ENCODE results near the gene KLK12.

The KLK12 gene

DNA sequence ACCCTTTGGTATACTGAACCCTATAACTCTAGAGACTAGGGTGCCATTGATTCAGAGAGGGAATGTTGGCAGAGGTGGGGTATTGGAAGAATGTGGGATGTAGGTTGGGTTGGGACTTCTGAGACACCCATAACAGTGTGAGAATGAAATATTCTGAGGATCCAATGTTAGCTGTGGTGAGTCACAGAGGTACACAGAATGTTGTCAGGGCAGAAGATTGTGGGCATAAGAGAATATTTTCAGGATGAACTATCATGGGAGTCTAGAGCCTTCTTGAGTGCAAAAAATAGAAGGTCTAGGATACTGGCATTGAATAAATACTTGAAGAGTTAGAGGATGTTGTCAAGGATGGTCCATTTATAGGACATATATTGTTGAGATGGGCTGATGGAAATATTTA, 21.1 kb upstream of the KLK12 start:
- DNase-seq (ENCODE audit: extremely low read depth in 1 of 2, low read depth in 1 of 2) = no peak

DNA sequence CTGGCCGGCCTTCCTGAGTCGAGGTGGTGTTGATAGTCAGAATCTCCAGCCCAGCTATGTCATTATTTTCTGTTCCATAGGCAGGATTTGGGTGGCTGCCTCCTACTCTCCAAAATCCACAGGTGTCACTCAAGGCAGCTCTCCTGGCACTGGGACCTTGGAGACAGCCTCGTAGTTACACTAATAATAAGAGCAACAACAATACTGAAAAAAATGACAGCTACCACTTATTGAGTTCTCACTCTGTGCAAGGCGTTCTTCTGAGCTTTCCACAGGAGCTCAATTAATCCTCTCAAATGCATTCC, 12.2 kb upstream of the KLK12 start:
- no peak for DNase-seq (ENCODE audit: extremely low read depth in 1 of 2, low read depth in 1 of 2)

DNA sequence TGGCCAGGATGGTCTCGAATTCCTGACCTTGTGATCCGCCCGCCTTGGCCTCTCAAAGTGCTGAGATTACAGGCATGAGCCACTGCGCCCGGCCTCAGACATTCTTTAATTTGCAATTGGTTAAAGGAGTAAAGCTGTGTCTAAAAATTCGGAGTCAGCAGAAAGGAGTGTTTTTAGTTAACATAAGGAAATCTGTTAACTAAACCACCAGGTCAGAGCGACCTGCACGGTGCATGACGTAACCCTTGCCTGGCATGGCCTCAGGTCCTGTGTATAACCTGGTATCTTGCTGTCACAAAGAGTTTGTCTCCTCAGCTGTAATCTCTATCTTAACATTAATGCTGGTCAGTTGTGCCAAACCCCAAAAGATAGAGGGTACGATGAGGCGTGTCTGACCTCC, 9.5 kb upstream of the KLK12 start:
- no peak for DNase-seq (ENCODE audit: extremely low read depth in 1 of 2, low read depth in 1 of 2)

DNA sequence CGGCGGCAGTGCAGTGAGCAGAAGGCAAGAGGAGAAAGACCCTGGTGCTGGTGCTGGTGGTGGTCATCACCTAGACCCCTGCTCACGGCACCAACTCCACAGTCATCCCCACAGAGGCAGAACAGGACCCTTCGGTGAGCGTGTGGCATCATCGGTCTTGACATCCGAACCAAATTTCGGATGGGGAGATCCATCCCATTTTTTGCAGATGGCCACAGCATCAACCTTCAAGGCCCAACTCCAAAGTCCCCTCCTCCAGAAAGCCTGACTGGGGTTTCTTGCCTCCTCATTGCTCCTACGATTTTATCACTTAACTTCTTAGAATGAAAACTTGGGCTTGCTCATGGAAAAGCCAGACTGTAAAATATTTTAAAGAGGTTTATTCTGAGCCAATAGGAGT, 8.7 kb upstream of the KLK12 start:
- DNase-seq (ENCODE audit: extremely low read depth in 1 of 2, low read depth in 1 of 2) = no peak

DNA sequence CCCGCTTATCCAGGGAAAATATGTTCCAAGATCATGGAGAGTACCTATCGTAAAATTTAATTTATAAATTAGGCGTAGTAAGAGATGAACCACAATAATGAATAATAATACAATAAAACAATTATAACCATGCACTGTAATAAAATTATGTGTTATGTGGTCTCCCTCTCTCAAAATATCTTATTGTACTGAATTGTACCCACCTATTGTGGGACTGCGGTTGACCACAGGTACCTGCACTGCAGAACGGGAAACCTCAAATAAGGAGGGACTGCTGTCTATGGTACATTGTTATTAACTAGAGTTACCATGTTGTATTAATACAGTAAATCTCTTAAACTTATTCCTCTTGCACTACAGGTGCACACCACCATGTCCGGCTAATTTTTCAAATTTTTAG, 5.3 kb upstream of the KLK12 start:
- DNase-seq (ENCODE audit: extremely low read depth in 1 of 2, low read depth in 1 of 2) = no peak

DNA sequence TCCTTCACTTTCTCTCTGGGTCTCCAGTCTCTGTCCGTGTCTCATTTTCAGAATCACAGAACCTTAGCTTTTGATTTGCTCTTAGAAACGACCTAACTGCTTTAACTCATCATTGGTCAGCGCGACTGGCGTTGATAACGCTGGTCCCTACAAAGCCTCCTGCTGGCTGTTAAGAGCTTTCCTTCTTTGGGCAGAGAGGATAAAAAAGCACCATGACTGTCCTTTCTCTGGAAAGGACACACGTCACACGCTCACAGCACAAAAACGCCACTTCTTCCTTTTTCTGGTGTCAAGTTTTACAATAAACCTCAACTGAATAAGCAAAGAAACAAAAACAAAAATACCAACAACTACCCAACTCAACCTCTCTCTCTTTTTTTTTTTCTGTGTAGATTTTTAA, 1.7 kb upstream of the KLK12 start:
- no peak for DNase-seq (ENCODE audit: extremely low read depth in 1 of 2, low read depth in 1 of 2)

DNA sequence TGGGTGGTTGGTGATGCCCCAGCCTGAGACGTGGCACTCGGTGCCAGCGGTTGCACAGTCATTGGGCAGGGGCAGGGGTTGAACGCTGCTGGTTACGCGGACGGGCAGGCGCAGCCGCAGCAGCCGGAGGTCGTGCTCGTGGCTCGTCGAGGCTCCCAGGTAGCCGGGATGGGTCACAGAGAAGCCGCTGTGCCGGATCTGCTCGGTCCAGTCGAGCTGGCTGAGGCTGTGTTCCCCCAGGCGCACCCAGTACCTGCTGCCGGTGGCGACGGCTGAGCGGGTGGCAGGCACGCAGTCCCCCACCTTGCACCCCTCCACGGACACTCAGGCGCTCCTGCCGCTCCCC, 2.9 kb downstream of the KLK12 start:
- DNase-seq (ENCODE audit: extremely low read depth in 1 of 2, low read depth in 1 of 2) = no peak

DNA sequence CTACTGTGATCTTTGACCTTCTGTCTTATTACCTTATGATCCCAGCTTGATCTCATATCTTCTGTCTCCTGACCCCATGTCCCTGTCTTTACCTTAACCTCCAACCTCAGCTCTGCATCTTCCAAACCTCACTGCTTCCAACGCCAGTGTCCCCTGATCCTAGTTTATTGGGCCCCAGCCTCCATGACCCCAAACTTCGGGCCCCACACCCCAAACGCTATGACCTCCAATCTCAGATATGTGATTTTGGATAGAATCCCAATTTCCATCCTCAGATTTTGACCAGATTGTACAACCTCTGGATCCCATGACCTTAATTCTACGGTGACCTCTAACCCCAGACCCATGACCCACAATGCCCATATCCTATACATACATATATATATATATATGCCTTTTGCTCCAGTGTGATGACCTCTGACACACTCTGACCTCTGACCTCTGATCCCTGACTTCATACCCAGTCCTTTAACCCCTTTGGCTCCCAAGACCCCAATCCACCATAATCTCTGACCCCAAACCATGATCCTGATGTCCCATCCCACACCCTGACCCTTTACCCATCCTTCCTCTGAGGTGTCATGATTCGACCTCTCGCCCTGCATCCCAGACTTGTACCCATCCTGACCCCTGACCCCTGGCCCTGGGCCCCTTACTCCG, 3.5 kb downstream of the KLK12 start:
- no peak for DNase-seq (ENCODE audit: extremely low read depth in 1 of 2, low read depth in 1 of 2)

DNA sequence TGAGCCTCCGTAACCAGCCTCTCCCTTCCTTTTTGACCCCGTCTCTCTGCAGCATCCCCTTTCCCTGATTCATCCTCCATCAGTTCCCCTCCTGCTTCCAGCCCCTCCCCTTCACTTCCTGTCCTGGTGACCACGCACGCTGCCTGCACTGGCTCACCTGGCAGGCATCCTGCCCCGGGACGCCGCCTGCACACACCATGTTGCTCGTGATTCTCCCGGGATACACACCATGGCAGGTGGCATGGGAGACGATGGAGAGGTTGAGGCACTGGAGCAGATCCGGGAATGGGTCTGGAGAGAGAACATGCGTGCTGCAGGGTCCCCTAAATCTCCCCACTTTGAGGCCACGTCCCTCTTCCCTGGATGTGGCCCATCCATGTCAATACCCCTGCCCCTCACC, 4.2 kb downstream of the KLK12 start:
- no peak for DNase-seq (ENCODE audit: extremely low read depth in 1 of 2, low read depth in 1 of 2)

DNA sequence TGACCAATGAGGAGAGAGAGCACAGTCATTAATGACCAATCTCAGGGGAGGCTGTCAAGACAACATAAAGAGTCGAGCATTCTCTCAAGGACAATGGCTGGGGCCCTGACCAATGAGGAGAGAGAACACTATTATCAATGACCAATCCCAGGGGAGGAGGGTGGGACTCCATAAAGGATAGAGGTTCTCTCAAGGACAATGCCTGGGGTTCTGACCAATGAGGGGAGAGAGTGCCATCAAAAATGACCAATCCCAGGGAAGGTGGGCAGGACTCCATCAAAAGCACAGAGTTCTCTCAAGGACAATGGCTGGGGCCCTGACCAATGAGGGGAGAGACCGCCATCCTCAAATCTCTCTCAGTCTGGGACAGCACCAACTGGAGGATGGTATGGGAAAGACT, 5.1 kb downstream of the KLK12 start:
- no peak for DNase-seq (ENCODE audit: extremely low read depth in 1 of 2, low read depth in 1 of 2)

DNA sequence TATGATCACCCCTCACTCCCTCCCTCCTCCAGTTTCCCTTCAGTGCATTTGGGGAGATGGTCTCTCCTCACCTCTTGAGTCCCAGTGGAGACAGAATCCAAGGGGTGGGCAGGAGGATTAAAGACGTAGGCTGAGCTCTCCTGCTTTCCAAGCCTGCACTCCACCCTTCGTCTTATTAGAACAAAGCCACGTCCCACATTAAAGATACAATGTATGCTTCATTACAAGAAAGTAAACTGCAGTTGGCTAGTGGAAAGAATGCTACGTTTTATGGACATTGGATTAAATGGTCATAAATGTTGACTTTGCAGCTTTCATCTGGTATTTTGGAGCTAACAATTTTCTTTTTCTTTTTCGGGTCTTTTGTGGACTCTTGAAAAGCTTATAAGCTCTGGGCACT, 6.9 kb downstream of the KLK12 start:
- no peak for DNase-seq (ENCODE audit: extremely low read depth in 1 of 2, low read depth in 1 of 2)

DNA sequence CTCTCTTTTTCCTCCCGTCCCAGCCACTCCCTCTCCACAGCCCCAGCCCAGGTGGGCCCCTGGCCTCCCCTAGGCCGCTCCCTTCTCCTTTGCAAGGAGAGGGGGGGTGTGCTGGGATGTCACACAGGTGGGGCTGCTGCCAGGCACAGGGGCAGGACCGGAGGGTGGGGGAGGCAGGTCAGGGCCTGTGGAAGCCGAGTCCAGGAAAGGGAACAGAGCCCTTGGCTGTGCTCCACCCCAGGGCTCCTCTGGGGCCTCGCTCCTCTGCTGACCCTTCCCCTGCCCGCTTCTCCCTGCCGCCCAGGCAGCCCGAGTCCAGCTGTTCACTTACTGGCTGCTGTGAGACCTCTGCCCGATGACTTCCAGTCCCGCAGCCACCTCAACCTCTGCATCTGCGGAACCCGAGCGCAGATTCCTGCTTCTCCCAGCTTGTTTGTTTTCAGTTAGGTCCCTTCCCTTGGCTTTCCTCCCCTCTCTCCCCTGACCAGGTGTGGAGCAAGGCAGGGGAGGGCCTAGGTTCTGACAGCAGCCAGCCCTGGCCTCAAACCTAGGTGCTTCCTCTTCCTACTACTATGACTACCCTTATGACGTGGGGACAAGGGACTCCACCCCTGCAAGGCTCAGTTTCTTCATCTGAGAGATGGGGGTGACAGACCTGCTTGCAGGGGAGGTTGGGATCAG, 7.5 kb downstream of the KLK12 start:
- DNase-seq (ENCODE audit: extremely low read depth in 1 of 2, low read depth in 1 of 2) = no peak

DNA sequence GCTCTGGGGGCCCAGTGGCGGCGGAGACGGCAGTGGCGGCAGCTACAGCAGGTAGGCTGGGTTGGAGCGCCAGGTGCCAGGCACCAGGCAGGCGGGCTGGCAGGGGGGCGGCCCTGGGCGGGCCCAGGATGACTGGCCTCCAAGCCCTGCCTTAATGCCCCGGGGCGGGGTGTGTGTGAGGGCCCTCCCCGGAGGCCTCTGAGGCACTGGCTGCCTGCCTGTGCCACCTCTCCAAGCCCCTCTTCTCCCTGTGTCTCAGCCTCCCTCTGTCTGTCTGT, 8.3 kb downstream of the KLK12 start, which contains the start of gene KLK11:
Gene KLK11 (minus strand): TSS at position 63 of the 278 bp plus-strand sequence. CDS start 985 bp downstream, outside the sequence.
- DNase-seq (ENCODE audit: extremely low read depth in 1 of 2, low read depth in 1 of 2) = no peak

DNA sequence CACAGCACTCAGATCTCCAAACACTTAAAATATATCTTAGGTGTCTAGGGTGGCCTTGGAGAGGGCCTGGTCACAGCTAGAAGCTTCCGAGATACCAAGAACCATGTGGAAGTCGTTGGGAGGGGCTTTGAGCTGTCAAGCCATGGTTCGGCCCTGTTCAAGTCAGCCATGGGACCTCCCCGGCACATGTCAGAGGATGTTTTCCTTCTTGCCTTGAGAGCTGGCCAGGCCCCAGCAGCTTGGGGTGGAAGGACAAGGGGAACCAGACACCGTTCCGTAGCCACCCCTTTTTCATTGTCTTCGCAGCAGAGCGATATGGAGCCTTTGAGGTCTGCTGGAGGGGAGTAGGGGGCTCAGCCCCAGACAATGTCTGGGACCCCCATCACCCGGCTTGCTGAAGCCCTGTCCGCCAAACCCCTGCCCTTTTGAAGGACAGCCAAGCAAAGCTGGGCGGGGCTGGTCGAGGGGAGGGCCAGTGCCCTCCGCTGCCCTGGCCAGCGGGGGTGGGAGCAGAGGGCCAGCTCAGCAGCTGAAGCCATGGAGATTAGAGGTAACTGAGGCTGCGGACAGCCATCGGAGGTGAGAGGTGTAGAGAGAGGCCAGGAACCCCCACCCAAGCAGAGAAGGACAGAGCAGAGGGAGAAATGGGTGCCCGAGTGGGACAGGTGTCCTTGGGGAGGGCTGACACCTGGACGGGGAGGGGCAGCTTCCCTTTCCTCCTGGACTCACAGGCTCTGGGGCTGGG, 8.8 kb downstream of the KLK12 start:
- no peak for DNase-seq (ENCODE audit: extremely low read depth in 1 of 2, low read depth in 1 of 2)

DNA sequence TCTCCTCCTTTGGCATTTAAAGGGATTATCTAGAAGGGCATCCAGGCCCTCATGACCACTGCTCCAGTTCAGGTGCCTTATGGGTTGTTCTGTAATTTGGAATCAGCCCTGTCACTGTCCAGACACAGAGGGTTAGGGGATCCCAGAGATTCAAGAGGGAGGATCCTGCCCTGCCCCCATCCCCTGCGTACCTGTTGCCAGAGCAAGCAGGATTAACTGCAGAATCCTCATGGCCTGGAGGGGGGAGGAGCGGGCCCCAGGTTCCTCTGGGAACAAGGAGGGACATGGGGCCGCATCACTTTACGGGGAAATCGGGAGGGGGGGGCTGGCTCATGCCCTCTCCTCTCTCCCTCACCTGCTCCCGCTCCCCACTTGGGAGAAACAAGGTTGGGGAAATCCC, 9.4 kb downstream of the KLK12 start:
- no peak for DNase-seq (ENCODE audit: extremely low read depth in 1 of 2, low read depth in 1 of 2)

DNA sequence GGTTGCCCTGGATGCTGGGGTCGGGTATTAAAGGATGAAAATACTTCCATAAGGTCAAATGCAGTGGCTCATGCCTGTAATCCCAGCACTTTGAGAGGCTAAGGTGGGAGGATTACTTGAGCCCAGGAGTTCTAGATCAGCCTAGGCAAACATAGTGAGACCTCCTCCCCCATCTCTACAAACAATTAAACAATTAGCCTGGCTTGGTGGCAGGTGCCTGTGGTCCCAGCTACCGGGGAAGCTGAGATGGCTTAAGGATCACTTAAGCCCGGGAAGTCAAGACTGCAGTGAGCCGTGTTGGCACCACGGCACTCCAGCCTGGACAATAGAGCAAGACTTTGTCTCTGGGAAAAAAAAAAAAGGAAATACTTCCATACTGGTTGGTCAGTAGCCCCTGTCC, 9.9 kb downstream of the KLK12 start:
- no peak for DNase-seq (ENCODE audit: extremely low read depth in 1 of 2, low read depth in 1 of 2)

DNA sequence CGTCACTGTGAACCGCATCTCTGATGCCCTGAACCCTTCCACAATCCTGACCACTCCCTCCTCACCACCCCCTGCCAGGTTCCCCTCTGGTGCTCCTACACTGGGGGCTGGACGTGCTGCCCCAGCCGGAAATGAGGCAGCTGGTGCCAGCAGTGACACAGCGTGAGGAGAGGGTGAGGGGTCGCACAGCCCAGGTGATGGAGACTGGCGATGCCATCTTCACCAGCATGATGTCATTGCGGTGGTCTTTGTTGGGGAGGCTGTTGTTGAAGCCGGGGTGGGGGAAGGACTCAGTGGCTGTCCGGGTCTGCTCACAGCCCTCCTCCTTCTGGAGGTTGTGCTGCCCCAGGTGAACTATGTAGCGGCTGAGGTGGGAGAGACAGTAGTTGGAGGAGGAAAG, 10.9 kb downstream of the KLK12 start:
- DNase-seq (ENCODE audit: extremely low read depth in 1 of 2, low read depth in 1 of 2) = no peak

DNA sequence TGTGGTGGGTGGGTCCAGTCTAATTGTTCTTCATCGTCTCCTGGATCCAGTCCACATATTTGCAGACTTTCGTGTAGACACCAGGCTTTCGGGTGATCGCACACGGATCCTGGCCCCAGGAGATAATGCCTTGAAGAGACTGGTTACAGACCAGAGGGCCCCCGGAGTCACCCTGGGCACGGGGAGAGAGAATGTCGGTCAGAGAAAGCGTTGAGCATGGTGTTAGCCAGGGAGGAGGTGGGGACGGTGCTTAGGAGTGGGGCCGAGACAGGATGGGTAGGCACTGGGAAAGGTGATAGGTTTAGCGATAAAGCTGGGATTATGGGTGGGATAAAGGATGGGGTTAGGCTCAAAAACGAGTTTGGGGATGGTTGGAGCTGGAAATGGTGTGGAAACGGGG, 12.3 kb downstream of the KLK12 start:
- DNase-seq (ENCODE audit: extremely low read depth in 1 of 2, low read depth in 1 of 2) = no peak

DNA sequence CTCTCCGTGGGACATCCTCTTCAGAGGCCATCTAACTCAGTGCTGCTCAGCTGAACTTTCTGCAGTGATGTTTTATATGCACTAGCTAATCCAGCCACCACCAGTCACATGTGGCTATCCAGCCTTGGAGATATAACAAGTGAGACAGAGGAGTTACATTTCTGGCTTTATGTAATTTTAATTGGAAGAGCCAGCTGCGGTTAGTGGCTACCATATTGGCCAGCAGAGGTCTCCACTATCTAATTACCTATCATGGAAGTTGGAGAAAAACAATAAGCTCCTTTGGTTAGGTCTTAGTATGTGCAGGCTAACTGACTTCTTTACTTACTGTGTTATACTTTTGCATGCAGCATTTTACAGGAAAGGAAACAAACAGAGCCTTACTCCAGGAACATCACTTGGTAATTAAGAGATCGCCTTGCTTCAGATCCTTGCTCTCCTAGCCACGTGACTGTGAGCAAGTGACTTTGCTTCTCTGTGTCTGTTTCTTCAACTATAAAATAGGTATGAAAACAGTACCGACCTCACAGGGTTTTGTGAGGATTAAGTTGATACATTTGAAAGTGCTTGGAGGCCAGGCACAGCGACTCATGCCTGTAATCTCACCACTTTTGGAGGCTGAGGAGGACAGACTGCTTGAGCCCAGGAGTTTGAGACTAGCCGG, 13.7 kb downstream of the KLK12 start:
- no peak for DNase-seq (ENCODE audit: extremely low read depth in 1 of 2, low read depth in 1 of 2)

DNA sequence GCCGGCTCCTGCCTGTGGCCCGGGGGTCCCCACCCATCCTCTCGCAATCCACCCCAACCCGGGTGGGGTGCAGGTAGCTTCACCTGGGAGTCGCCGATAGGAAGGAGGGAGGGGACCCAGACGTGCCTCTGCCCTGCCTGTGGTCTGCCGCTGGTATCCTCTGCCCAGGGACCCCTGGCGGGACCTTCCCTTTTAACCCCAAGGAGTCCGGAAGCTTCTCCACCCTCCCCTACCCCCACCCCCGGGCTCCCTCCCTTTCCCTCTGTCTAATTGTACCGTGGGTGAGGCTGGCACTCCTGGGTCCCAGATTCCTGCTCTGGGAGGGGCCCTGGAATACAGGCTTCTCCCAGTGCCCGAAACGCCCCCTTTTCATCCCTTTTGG, 15.3 kb downstream of the KLK12 start, which contains the start of gene KLK10:
Gene KLK10 (minus strand): TSS at position 166 of the 382 bp plus-strand sequence. CDS start 579 bp downstream, outside the sequence.
- DNase-seq (ENCODE audit: extremely low read depth in 1 of 2, low read depth in 1 of 2) = no peak

DNA sequence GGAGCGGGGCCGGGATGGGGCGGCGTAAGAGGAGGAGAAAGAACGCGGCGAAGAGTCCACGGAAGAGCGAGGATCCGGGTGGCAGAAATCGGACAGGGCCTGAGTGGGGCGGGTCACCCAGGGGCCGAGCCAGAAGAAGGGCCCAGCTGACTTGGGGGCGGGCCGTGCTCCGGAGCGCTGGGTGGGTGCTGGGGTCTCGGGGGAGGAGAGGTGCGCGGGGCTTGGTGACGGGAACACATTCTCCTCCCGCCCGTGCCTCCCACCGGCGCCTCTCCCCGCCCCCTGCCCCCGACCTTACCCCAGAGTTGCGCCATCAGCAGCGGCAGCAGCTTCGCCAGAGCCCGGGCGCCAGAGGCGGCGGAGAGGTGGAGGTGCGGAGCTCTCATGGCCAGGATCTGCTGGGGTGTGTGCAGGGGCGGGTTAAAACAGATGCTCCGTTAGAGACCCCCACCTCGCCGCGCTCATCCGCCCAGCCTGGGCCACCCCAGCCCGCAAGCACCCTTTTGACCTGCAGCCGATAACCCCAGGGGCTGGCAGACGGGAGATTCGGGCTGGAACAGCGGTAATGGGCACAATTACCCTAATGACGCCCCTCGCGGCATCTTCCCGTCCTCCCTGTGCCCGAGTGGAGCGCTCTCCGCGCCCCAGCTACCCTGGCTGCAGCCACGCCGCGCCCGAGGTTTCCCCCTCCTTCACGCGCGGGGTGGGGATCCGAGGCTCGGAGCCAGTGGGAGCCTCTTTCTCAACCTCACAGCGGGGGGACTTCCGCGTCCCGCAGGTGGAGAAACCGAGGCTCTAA, 15.9 kb downstream of the KLK12 start:
- no peak for DNase-seq (ENCODE audit: extremely low read depth in 1 of 2, low read depth in 1 of 2)

Measured in activated CD8-positive, alpha-beta memory T cell treated with anti-CD3 and anti-CD28 coated beads for 1 hour (primary cell).